Chondrocyte (in vitro differentiated cells): ENCODE data around the gene BCCIP. TPM values are rescaled to one million over a fixed set of nuclear protein-coding genes. Genes with fewer than 3 reads are reported as not detected.

Experiments used
- DNase-seq: peaks from one replicate; pipeline ENCODE4 v3.0.0; 2021; ENCODE audit warnings: mixed read lengths, low spot score
- H3K27ac Mint-ChIP-seq: one replicate; pipeline ENCODE4 v1.8.0; 2021; ENCODE audit warnings: mild to moderate bottlenecking, moderate library complexity, mixed read lengths; ENCODE audit not compliant: unreplicated experiment
- H3K27me3 Mint-ChIP-seq: 2 replicates; pipeline ENCODE4 v1.8.0; 2021; ENCODE audit warnings: low read depth, mixed read lengths
- H3K36me3 Mint-ChIP-seq: 2 replicates; pipeline ENCODE4 v1.8.0; 2021; ENCODE audit warnings: low read depth, mixed read lengths
- H3K4me1 Mint-ChIP-seq: 2 replicates; pipeline ENCODE4 v1.8.0; 2021; ENCODE audit warnings: low read depth, mild to moderate bottlenecking, mixed read lengths
- H3K4me3 Mint-ChIP-seq: one replicate; pipeline ENCODE4 v1.8.0; 2021; ENCODE audit warnings: mild to moderate bottlenecking, moderate library complexity, mixed read lengths; ENCODE audit not compliant: unreplicated experiment
- H3K9me3 Mint-ChIP-seq: 2 replicates; pipeline ENCODE4 v1.8.0; 2021; ENCODE audit warnings: low read depth, mixed read lengths
- CTCF ChIP-seq: fragments of 200-600 bp; sonication (generic); IDR thresholded peaks from 2 replicates; pipeline ENCODE4 v1.5.0; 2021; ENCODE audit warnings: antibody characterized with exemption, mild to moderate bottlenecking, moderate library complexity
- long read RNA-seq: library from polyadenylated mRNA; stranded (forward); transcript quantifications from one replicate; pipeline ENCODE4 v2.0.0, GENCODE V29; 2021
- total RNA-seq: library from RNA; stranded (reverse); gene quantifications from 3 replicates; pipeline ENCODE4 v1.2.1, GENCODE V29; 2021

BCCIP gene
- total RNA-seq = 25.7 to 43.3 TPM (median 25.9 TPM) in 3 replicates
- long read RNA-seq, transcript BCCIP-201 (7 exons, 1,236 nt) = major isoform, 22 of 29 reads
- long read RNA-seq, partial matches to known transcripts = 1 of 29 reads
- long read RNA-seq, other reads (novel, unspliced or antisense) = 2 of 29 reads

- H3K27ac Mint-ChIP-seq = no peak within 1 kb of the TSS
- no peaks in the 10 kb centered on the region for H3K9me3 Mint-ChIP-seq
- no peaks in the 10 kb centered on the region for H3K27me3 Mint-ChIP-seq
- peaks cover 25% of the 10 kb centered on the region for H3K4me1 Mint-ChIP-seq
- TF ChIP-seq CTCF = peak; percentile 35
- peak within 1 kb of the TSS; percentile 72 for H3K4me3 Mint-ChIP-seq
- H3K36me3 Mint-ChIP-seq = peaks cover 5% of the 10 kb centered on the region
- no peak for DNase-seq
Observed at GRCh38 chr10:125822878-125823662, at the start of gene BCCIP, which contains the start of gene UROS. TSS of gene BCCIP (plus strand) at chr10:125823546. CDS start at chr10:125823558, 12 bp downstream. TSS of gene UROS (minus strand) at chr10:125823258. CDS start at chr10:125816499, 6,759 bp downstream.

GRCh38 chr10:125773687-125774543 is 49.4 kb upstream of the BCCIP start:
- Mint-ChIP-seq H3K36me3 (peaks cover 2% of the 10 kb centered on the region), H3K27ac (no peak overlapping the region), H3K4me3 (no peak overlapping the region), H3K4me1 (no peaks in the 10 kb centered on the region), H3K9me3 (peaks cover 2% of the 10 kb centered on the region), H3K27me3 (peaks cover 6% of the 10 kb centered on the region)
- DNase-seq = no peak
- TF ChIP-seq CTCF = no peak

GRCh38 chr10:125774581-125775191 is 48.7 kb upstream of the BCCIP start:
- no peak for DNase-seq
- no peak overlapping the region for H3K27ac Mint-ChIP-seq
- no peaks in the 10 kb centered on the region for H3K36me3 Mint-ChIP-seq
- no peak for TF ChIP-seq CTCF
- H3K4me1 Mint-ChIP-seq = no peaks in the 10 kb centered on the region
- H3K4me3 Mint-ChIP-seq = no peak overlapping the region
- peaks cover 3% of the 10 kb centered on the region for H3K9me3 Mint-ChIP-seq
- H3K27me3 Mint-ChIP-seq = peaks cover 6% of the 10 kb centered on the region

DNA sequence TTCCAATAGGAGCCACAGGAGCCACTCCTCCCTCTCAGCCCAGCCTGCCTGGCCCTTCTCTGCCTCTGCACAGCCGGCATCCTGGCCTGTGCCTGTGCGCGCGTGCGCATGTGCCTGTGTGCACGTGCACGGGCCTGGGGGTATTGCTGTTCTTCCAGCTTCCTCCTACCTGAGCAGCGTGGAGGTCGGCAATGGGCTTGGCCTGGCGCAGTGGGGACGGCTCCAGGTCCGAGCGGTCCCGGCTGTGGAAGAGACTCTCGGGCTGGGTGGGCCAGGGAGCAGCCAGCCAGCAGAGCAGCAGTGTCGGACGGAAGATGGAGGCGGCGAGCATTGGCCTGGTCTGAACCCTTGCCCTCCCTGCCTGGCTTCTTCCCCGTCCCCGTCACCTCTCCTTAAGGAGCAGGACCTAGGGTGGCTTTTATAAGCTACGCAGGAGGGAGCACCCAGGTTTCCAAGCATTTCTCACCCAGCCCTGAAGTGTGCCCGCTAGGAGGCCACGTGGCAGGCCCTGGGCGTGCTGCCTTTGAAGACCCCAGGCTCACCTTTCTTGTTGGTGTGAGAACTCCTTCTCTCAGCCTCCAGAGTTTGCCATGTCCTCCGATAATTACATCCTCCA is 47.7 kb upstream of the BCCIP start, which contains the start of gene MMP21:
TSS of gene MMP21 (minus strand) at position 331 of the 616 bp plus-strand sequence. CDS start at position 331, 0 bp downstream.
- Mint-ChIP-seq H3K4me1 (no peaks in the 10 kb centered on the region), H3K4me3 (no peak within 1 kb of the TSS), H3K27ac (no peak within 1 kb of the TSS), H3K27me3 (peaks cover 6% of the 10 kb centered on the region), H3K9me3 (peaks cover 6% of the 10 kb centered on the region), H3K36me3 (no peaks in the 10 kb centered on the region)
- no peak for TF ChIP-seq CTCF
- DNase-seq = no peak
